Endothelial cell of umbilical vein (primary cell): ENCODE data around the gene GPBP1L1. TPM values are rescaled to one million over a fixed set of nuclear protein-coding genes. Genes with fewer than 3 reads are reported as not detected.

Experiments
- BruUV-seq: library from RNA; stranded (reverse); fragments of 400-500 nt; replicated peaks from 2 replicates; lab custom pipeline; 2021; lab: Mats Ljungman, UMichigan
- CTCF ChIA-PET: fragments of 300-600, 350-600 bp; sonication (Branson Sonifier 250); formaldehyde crosslinking; loops from one replicate; lab custom pipeline; 2021; ENCODE audit warnings: antibody characterized with exemption, inconsistent platforms; lab: Charles Lee
- POLR2A ChIA-PET: fragments of 300-600, 350-600 bp; sonication (Branson Sonifier 250); formaldehyde crosslinking; loops from one replicate; lab custom pipeline; 2021; ENCODE audit warnings: antibody characterized with exemption, inconsistent platforms; lab: Charles Lee
- DNase-seq: peaks from one replicate; pipeline ENCODE4 v3.0.0-alpha.2; 2011; ENCODE audit warnings: low read depth, low spot score
- FAIRE-seq: peaks from 2 replicates; lab custom pipeline; 2011; peaks lifted over from hg19 to GRCh38; lab: Jason Lieb, UNC
- H2AFZ ChIP-seq: 2 replicates; pipeline ENCODE4 v1.6.0; 2012; ENCODE audit warnings: low read depth, low read length, control low read depth, inconsistent platforms
- H3K27ac ChIP-seq: 2 replicates; pipeline ENCODE4 v1.5.1; 2011; ENCODE audit warnings: low read depth, mild to moderate bottlenecking, control low read depth, low read length, moderate library complexity; ENCODE audit not compliant: insufficient read depth
- H3K27me3 ChIP-seq, 2 experiments: 2 replicates each; pipeline versions ENCODE4 v1.6.0 to v1.6.1; 2011; ENCODE audit warnings: low read length in 2 of 2, mixed read lengths in 1 of 2; ENCODE audit not compliant: control insufficient read depth in 2 of 2, insufficient read depth in 2 of 2
- H3K36me3 ChIP-seq, 2 experiments: 2 replicates in 1 of 2; 3 replicates in 1 of 2; pipeline ENCODE4 v1.5.1; 2011; ENCODE audit warnings: low read length in 2 of 2, mild to moderate bottlenecking in 1 of 2, moderate library complexity in 1 of 2; ENCODE audit not compliant: control insufficient read depth in 2 of 2, insufficient read depth in 2 of 2; ENCODE audit errors: extremely low read depth in 1 of 2
- H3K4me1 ChIP-seq: 3 replicates; pipeline ENCODE4 v1.5.1; 2011; ENCODE audit warnings: mild to moderate bottlenecking, low read length; ENCODE audit not compliant: control insufficient read depth, insufficient read depth; ENCODE audit errors: extremely low read depth
- H3K4me2 ChIP-seq: 2 replicates; pipeline ENCODE4 v1.6.1; 2011; ENCODE audit warnings: low read length, control low read depth, mixed read lengths; ENCODE audit not compliant: insufficient read depth
- H3K4me3 ChIP-seq, 3 experiments: fragments of 200-600 bp in 1 of 3; sonication (generic), shearing (Covaris generic) in 1 of 3; replicated peaks in 1 of 3; 2 replicates each; pipeline ENCODE4 v1.5.1; 2011 to 2016; ENCODE audit warnings: control low read depth in 3 of 3, low read length in 3 of 3, mild to moderate bottlenecking in 2 of 3, inconsistent platforms in 1 of 3, low read depth in 1 of 3, moderate library complexity in 1 of 3; ENCODE audit not compliant: insufficient read depth in 1 of 3
- H3K79me2 ChIP-seq: 2 replicates; pipeline ENCODE4 v1.6.0; 2012; ENCODE audit warnings: low read length, inconsistent platforms; ENCODE audit not compliant: control insufficient read depth, insufficient read depth
- H3K9ac ChIP-seq: replicated peaks from 2 replicates; pipeline ENCODE3; 2011; ENCODE audit warnings: low read length, control low read depth; ENCODE audit not compliant: insufficient read depth; ENCODE audit errors: extremely low read depth
- H3K9me1 ChIP-seq: replicated peaks from 3 replicates; pipeline ENCODE4 v1.6.0; 2011; ENCODE audit warnings: mild to moderate bottlenecking, low read length; ENCODE audit not compliant: control insufficient read depth, insufficient read depth; ENCODE audit errors: extremely low read depth
- H3K9me3 ChIP-seq: replicated peaks from 2 replicates; pipeline ENCODE4 v1.5.1; 2012; ENCODE audit warnings: low read length, inconsistent platforms; ENCODE audit not compliant: control insufficient read depth, insufficient read depth
- H4K20me1 ChIP-seq: replicated peaks from 2 replicates; pipeline ENCODE3; 2011; ENCODE audit warnings: mild to moderate bottlenecking, low read length; ENCODE audit not compliant: control insufficient read depth, insufficient read depth; ENCODE audit errors: extremely low read depth
- GATA2 ChIP-seq: IDR thresholded peaks from 2 replicates; pipeline ENCODE4 v1.7.0; 2011; ENCODE audit warnings: low read depth, mild to moderate bottlenecking, moderate library complexity, mixed read lengths, low read length; ENCODE audit not compliant: insufficient read length, insufficient read depth
- JUN ChIP-seq: IDR thresholded peaks from 2 replicates; pipeline ENCODE4 v1.6.1; 2011; ENCODE audit warnings: borderline replicate concordance, low read depth; ENCODE audit not compliant: insufficient read length, insufficient read depth
- MYC ChIP-seq: IDR thresholded peaks from one replicate; pipeline ENCODE4 v1.6.1; 2011; ENCODE audit warnings: mild to moderate bottlenecking, low read depth, low read length
- POLR2A ChIP-seq: IDR thresholded peaks from 2 replicates; pipeline ENCODE4 v1.6.1; 2012; ENCODE audit warnings: low read depth, mild to moderate bottlenecking, control low read depth, low read length
- dilution Hi-C: fragments of 300-500 bp; cut with MboI; formaldehyde crosslinking; loops from one replicate; pipeline ENCODE4 v1.15.0; 2019; ENCODE audit warnings: low sequenced_read_pairs; ENCODE audit not compliant: extremely low pct_ligation_motif_present
- intact Hi-C: fragments of 100-400 bp; cut with micrococcal nuclease; formaldehyde crosslinking; loops from one replicate; pipeline ENCODE4 v1.10.0; 2022
- polyA plus RNA-seq, 4 experiments: library from polyadenylated mRNA; depleted of rRNA in 3 of 4; stranded (reverse) in 3 of 4; unstranded in 1 of 4; fragments of >200 nt; gene quantifications; 2 replicates each; pipeline versions ENCODE4 v1.2.1 to v1.2.3, GENCODE V29; 2011 to 2012; ENCODE audit warnings: missing spikeins in 1 of 4
- total RNA-seq: library from RNA; stranded (reverse); gene quantifications from 2 replicates; pipeline ENCODE4 v1.2.3, GENCODE V29; 2021
- TF ChIP-seq, protein P1 (sequence below), 2 donors: IDR thresholded peaks; 1 replicate in 1 of 2; 2 replicates in 1 of 2; pipeline ENCODE4 v1.5.1; 2011; ENCODE audit warnings: low read length in 2 of 2, mild to moderate bottlenecking in 2 of 2, moderate library complexity in 2 of 2, control low read depth in 1 of 2, inconsistent platforms in 1 of 2, low read depth in 1 of 2; ENCODE audit not compliant: insufficient read depth in 1 of 2; ENCODE audit errors: extremely low read depth in 1 of 2
- TF ChIP-seq, protein P2 (sequence below): IDR thresholded peaks from 2 replicates; pipeline ENCODE4 v1.6.1; 2011; ENCODE audit not compliant: insufficient read depth, insufficient read length

Gene GPBP1L1
- total and polyA plus RNA-seq, 2 donors (not counting 3 experiments of a cell fraction or from before 2014, with no cell fraction given) = 35.0 to 89.7 TPM

DNA sequence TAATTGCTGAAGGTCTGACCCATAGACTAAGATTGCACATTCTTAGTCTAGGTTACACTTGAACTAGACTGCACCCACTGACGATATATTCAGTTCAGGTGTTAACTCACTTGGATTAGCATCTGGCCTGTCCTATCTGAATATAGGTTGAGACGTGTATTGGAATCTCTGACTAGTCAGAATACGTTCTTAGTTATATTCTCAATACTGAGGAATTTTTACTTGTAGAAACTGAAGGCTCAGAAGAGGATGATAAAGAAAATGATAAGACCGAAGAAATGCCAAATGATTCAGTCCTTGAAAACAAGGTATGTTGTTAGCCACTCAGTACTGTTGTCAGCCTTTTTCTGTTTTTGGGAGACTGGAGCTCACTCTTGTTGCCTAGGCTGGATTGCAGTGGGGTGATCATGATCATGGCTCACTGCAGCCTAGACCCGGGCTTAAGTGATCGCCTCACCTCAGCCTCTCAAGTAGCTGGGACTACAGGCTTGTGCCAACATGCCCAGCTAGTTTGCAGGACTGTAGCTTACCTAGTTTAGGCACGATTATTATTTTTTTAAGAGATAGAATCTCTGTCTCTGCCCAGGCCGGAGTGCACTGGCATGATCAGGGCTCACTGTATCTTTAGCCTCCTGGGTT is 73.3 kb downstream of the GPBP1L1 start:
- no peak overlapping the region for H3K4me2 ChIP-seq
- peaks cover 12 to 21% of the 10 kb centered on the region in 2 experiments for H3K36me3 ChIP-seq
- TF ChIP-seq, protein P1, sequence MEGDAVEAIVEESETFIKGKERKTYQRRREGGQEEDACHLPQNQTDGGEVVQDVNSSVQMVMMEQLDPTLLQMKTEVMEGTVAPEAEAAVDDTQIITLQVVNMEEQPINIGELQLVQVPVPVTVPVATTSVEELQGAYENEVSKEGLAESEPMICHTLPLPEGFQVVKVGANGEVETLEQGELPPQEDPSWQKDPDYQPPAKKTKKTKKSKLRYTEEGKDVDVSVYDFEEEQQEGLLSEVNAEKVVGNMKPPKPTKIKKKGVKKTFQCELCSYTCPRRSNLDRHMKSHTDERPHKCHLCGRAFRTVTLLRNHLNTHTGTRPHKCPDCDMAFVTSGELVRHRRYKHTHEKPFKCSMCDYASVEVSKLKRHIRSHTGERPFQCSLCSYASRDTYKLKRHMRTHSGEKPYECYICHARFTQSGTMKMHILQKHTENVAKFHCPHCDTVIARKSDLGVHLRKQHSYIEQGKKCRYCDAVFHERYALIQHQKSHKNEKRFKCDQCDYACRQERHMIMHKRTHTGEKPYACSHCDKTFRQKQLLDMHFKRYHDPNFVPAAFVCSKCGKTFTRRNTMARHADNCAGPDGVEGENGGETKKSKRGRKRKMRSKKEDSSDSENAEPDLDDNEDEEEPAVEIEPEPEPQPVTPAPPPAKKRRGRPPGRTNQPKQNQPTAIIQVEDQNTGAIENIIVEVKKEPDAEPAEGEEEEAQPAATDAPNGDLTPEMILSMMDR (IDR thresholded peaks at IDR 0.05; ENCODE audit: extremely low read depth in 1 of 2, insufficient read depth in 1 of 2, low read depth in 1 of 2, low read length in 2 of 2) = no peak
- no peak for TF ChIP-seq POLR2A
- no peak for TF ChIP-seq MYC
- no peak for TF ChIP-seq JUN
- TF ChIP-seq GATA2 = no peak
- TF ChIP-seq, protein P2, sequence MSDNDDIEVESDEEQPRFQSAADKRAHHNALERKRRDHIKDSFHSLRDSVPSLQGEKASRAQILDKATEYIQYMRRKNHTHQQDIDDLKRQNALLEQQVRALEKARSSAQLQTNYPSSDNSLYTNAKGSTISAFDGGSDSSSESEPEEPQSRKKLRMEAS = no peak
- no peaks in the 10 kb centered on the region for H4K20me1 ChIP-seq
- H2AFZ ChIP-seq = no peak overlapping the region
- POLR2A ChIA-PET = no interaction called here
- no peaks in the 10 kb centered on the region for H3K27me3 ChIP-seq
- H3K79me2 ChIP-seq = no peaks in the 10 kb centered on the region
- H3K4me1 ChIP-seq = peaks cover 29% of the 10 kb centered on the region
- BruUV-seq = no TSS peak
- H3K9ac ChIP-seq = no peak overlapping the region
- intact Hi-C loops (no loop called here), dilution Hi-C loops (no loop called here)
- no peaks in the 10 kb centered on the region for H3K9me1 ChIP-seq
- no peaks in the 10 kb centered on the region for H3K9me3 ChIP-seq
- H3K4me3 ChIP-seq = no peak overlapping the region
- no peak overlapping the region for H3K27ac ChIP-seq
- no peak for FAIRE-seq
- CTCF ChIA-PET = interaction anchor here (1.0 kb wide), 2 partner anchors 12 to 13 kb away, joined by 3 to 4 read pairs; no protein-coding TSS in a partner anchor
- DNase-seq = no peak
